HEK293 (cell line): Measurements from ENCODE around the gene HEG1.

Experiments used
- KLF1 ChIP-seq: fragments of 450-650 bp; formaldehyde crosslinking; IDR thresholded peaks from 2 replicates; pipeline ENCODE4 v1.5.1; 2016; ENCODE audit warnings: missing biosample characterization, missing genetic modification characterization
- MZF1 ChIP-seq: fragments of 450-650 bp; formaldehyde crosslinking; IDR thresholded peaks from 2 replicates; pipeline ENCODE4 v1.5.1; 2017; ENCODE audit warnings: missing biosample characterization, missing genetic modification characterization, borderline replicate concordance
- ZBTB21 ChIP-seq: fragments of 450-650 bp; formaldehyde crosslinking; IDR thresholded peaks from 2 replicates; pipeline ENCODE4 v1.5.1; 2017; ENCODE audit warnings: missing biosample characterization, missing genetic modification characterization
- ZFP41 ChIP-seq: fragments of 450-650 bp; formaldehyde crosslinking; IDR thresholded peaks from 2 replicates; pipeline ENCODE4 v1.5.1; 2016; ENCODE audit warnings: missing biosample characterization, missing genetic modification characterization, borderline replicate concordance
- ZNF146 ChIP-seq: fragments of 450-650 bp; formaldehyde crosslinking; IDR thresholded peaks from 2 replicates; pipeline ENCODE4 v1.5.1; 2016; ENCODE audit warnings: missing biosample characterization, missing genetic modification characterization
- ZNF174 ChIP-seq: fragments of 450-650 bp; formaldehyde crosslinking; IDR thresholded peaks from 2 replicates; pipeline ENCODE4 v1.5.0; 2017; ENCODE audit warnings: missing biosample characterization, mild to moderate bottlenecking, missing genetic modification characterization
- ZNF335 ChIP-seq: fragments of 450-650 bp; formaldehyde crosslinking; conservative IDR thresholded peaks from 2 replicates; pipeline ENCODE4 v1.5.1; 2016; ENCODE audit warnings: missing biosample characterization, missing genetic modification characterization
- ZNF561 ChIP-seq: fragments of 450-650 bp; IDR thresholded peaks from 2 replicates; pipeline ENCODE4 v1.5.1; 2018; ENCODE audit warnings: missing biosample characterization, missing genetic modification characterization, borderline replicate concordance
- ZNF791 ChIP-seq: fragments of 450-650 bp; formaldehyde crosslinking; IDR thresholded peaks from 2 replicates; pipeline ENCODE4 v1.5.1; 2016; ENCODE audit warnings: missing biosample characterization, missing genetic modification characterization
- TF ChIP-seq, protein P1 (sequence below): fragments of 450-650 bp; formaldehyde crosslinking; IDR thresholded peaks from 2 replicates; pipeline ENCODE4 v1.5.1; 2016; ENCODE audit warnings: missing biosample characterization, missing genetic modification characterization
- TF ChIP-seq, protein P2 (sequence below): fragments of 450-650 bp; formaldehyde crosslinking; IDR thresholded peaks from 2 replicates; pipeline ENCODE4 v1.5.1; 2016; ENCODE audit warnings: missing biosample characterization, missing genetic modification characterization, borderline replicate concordance
- TF ChIP-seq, protein P3 (sequence below): fragments of 450-650 bp; formaldehyde crosslinking; IDR thresholded peaks from 2 replicates; pipeline ENCODE4 v1.5.1; 2016; ENCODE audit warnings: missing biosample characterization, missing genetic modification characterization
- TF ChIP-seq, protein P4 (sequence below): fragments of 450-650 bp; formaldehyde crosslinking; IDR thresholded peaks from 2 replicates; pipeline ENCODE4 v1.5.1; 2016; ENCODE audit warnings: missing biosample characterization, missing genetic modification characterization

DNA sequence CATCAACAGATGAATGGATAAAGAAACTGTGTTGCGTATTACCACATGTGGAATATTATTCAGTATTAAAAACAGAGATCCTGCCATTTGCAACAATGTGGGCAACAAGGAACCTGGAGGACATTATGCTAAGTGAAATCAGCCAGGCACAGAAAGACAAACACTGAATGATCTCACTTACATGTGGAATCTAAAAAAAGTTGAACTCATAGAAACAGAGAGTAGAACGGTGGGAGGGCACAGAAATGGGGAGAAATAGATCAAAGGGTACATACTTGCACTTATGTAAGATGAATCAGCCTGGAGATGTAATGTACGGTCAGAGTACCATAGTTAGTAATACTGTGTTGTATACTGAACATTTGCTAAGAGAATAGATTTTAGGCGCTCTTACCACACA, 91.4 kb downstream of the HEG1 start:
- TF ChIP-seq ZNF335 (tag by site-specific recombination), result no peak
- no peak for TF ChIP-seq MZF1 (tag by site-specific recombination)
- TF ChIP-seq, protein P1, sequence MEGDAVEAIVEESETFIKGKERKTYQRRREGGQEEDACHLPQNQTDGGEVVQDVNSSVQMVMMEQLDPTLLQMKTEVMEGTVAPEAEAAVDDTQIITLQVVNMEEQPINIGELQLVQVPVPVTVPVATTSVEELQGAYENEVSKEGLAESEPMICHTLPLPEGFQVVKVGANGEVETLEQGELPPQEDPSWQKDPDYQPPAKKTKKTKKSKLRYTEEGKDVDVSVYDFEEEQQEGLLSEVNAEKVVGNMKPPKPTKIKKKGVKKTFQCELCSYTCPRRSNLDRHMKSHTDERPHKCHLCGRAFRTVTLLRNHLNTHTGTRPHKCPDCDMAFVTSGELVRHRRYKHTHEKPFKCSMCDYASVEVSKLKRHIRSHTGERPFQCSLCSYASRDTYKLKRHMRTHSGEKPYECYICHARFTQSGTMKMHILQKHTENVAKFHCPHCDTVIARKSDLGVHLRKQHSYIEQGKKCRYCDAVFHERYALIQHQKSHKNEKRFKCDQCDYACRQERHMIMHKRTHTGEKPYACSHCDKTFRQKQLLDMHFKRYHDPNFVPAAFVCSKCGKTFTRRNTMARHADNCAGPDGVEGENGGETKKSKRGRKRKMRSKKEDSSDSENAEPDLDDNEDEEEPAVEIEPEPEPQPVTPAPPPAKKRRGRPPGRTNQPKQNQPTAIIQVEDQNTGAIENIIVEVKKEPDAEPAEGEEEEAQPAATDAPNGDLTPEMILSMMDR (tag by site-specific recombination), result no peak
- TF ChIP-seq, protein P2, sequence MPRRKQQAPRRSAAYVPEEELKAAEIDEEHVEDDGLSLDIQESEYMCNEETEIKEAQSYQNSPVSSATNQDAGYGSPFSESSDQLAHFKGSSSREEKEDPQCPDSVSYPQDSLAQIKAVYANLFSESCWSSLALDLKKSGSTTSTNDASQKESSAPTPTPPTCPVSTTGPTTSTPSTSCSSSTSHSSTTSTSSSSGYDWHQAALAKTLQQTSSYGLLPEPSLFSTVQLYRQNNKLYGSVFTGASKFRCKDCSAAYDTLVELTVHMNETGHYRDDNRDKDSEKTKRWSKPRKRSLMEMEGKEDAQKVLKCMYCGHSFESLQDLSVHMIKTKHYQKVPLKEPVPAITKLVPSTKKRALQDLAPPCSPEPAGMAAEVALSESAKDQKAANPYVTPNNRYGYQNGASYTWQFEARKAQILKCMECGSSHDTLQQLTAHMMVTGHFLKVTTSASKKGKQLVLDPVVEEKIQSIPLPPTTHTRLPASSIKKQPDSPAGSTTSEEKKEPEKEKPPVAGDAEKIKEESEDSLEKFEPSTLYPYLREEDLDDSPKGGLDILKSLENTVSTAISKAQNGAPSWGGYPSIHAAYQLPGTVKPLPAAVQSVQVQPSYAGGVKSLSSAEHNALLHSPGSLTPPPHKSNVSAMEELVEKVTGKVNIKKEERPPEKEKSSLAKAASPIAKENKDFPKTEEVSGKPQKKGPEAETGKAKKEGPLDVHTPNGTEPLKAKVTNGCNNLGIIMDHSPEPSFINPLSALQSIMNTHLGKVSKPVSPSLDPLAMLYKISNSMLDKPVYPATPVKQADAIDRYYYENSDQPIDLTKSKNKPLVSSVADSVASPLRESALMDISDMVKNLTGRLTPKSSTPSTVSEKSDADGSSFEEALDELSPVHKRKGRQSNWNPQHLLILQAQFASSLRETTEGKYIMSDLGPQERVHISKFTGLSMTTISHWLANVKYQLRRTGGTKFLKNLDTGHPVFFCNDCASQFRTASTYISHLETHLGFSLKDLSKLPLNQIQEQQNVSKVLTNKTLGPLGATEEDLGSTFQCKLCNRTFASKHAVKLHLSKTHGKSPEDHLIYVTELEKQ (tag by site-specific recombination), result no peak
- TF ChIP-seq ZNF791 (tag by site-specific recombination), result no peak
- no peak for TF ChIP-seq KLF1 (tag by site-specific recombination)
- TF ChIP-seq ZFP41 (tag by site-specific recombination), result no peak
- TF ChIP-seq ZNF174, result no peak
- TF ChIP-seq, protein P3, sequence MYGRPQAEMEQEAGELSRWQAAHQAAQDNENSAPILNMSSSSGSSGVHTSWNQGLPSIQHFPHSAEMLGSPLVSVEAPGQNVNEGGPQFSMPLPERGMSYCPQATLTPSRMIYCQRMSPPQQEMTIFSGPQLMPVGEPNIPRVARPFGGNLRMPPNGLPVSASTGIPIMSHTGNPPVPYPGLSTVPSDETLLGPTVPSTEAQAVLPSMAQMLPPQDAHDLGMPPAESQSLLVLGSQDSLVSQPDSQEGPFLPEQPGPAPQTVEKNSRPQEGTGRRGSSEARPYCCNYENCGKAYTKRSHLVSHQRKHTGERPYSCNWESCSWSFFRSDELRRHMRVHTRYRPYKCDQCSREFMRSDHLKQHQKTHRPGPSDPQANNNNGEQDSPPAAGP (tag by site-specific recombination), result no peak
- TF ChIP-seq ZNF561, result no peak
- TF ChIP-seq ZNF146, result no peak
- TF ChIP-seq, protein P4, sequence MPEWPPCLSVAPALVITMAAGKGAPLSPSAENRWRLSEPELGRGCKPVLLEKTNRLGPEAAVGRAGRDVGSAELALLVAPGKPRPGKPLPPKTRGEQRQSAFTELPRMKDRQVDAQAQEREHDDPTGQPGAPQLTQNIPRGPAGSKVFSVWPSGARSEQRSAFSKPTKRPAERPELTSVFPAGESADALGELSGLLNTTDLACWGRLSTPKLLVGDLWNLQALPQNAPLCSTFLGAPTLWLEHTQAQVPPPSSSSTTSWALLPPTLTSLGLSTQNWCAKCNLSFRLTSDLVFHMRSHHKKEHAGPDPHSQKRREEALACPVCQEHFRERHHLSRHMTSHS, result no peak
- no peak for TF ChIP-seq ZBTB21 (tag by site-specific recombination)
